CD14-positive monocyte (primary cell): Measurements from ENCODE around the gene LTBP2. TPM values are rescaled to one million over a fixed set of nuclear protein-coding genes. Genes with fewer than 3 reads are reported as not detected.

Source experiments
- DNase-seq, 3 donors: peaks; one replicate each; pipeline ENCODE4 v3.0.0-alpha.2; 2011 to 2022
- H2AFZ ChIP-seq: 2 replicates; pipeline ENCODE4 v1.6.0; 2012; ENCODE audit warnings: mild to moderate bottlenecking, low read depth, low read length, inconsistent platforms; ENCODE audit not compliant: insufficient read depth, poor library complexity, severe bottlenecking
- H3K27ac ChIP-seq, 2 donors: 1 replicate in 1 of 2; 2 replicates in 1 of 2; pipeline ENCODE4 v1.5.1; 2012 to 2013; ENCODE audit warnings: low read length in 2 of 2, control low read depth in 1 of 2, inconsistent platforms in 1 of 2, low read depth in 1 of 2, mild to moderate bottlenecking in 1 of 2
- H3K27me3 ChIP-seq, 2 donors: one replicate each; pipeline versions ENCODE4 v1.6.0 to v1.6.1; 2011 to 2013; ENCODE audit warnings: low read length in 2 of 2; ENCODE audit not compliant: control insufficient read depth in 2 of 2, insufficient read depth in 2 of 2
- H3K36me3 ChIP-seq, 2 donors: replicated peaks in 1 of 2; 1 replicate in 1 of 2; 2 replicates in 1 of 2; pipeline versions ENCODE4 v1.5.1 to v1.6.1; 2012 to 2013; ENCODE audit warnings: low read length in 2 of 2, control low read depth in 1 of 2, inconsistent platforms in 1 of 2, mild to moderate bottlenecking in 1 of 2; ENCODE audit not compliant: insufficient read depth in 2 of 2, control insufficient read depth in 1 of 2
- H3K4me1 ChIP-seq, 2 donors: 1 replicate in 1 of 2; 2 replicates in 1 of 2; pipeline versions ENCODE4 v1.5.1 to v1.6.1; 2012 to 2013; ENCODE audit warnings: low read length in 2 of 2, control low read depth in 1 of 2, inconsistent platforms in 1 of 2, mild to moderate bottlenecking in 1 of 2, moderate library complexity in 1 of 2; ENCODE audit not compliant: insufficient read depth in 2 of 2, control insufficient read depth in 1 of 2
- H3K4me2 ChIP-seq: replicated peaks from 2 replicates; pipeline ENCODE3; 2012; ENCODE audit warnings: low read length, moderate library complexity, mild to moderate bottlenecking; ENCODE audit not compliant: poor library complexity, severe bottlenecking; ENCODE audit errors: extremely low read depth
- H3K4me3 ChIP-seq, 3 experiments: fragments of 200-600 bp in 1 of 3; sonication (generic) in 1 of 3; replicated peaks in 1 of 3; 1 replicate in 2 of 3; 2 replicates in 1 of 3; pipeline ENCODE4 v1.5.1; 2011 to 2013; ENCODE audit warnings: low read length in 3 of 3, mild to moderate bottlenecking in 3 of 3, control low read depth in 2 of 3, low read depth in 2 of 3, inconsistent platforms in 1 of 3, moderate library complexity in 1 of 3
- H3K79me2 ChIP-seq: 2 replicates; pipeline ENCODE4 v1.6.0; 2012; ENCODE audit warnings: mild to moderate bottlenecking, control low read depth, inconsistent platforms, low read length, moderate library complexity; ENCODE audit not compliant: insufficient read depth
- H3K9ac ChIP-seq: 2 replicates; pipeline ENCODE4 v1.6.0; 2017; ENCODE audit warnings: low read length, mild to moderate bottlenecking; ENCODE audit not compliant: insufficient read depth, poor library complexity, severe bottlenecking
- H3K9me3 ChIP-seq, 2 donors: replicated peaks in 1 of 2; 1 replicate in 1 of 2; 2 replicates in 1 of 2; pipeline versions ENCODE4 v1.5.1 to v1.6.1; 2012 to 2013; ENCODE audit warnings: low read length in 2 of 2, control low read depth in 1 of 2; ENCODE audit not compliant: control insufficient read depth in 1 of 2, insufficient read depth in 1 of 2
- H4K20me1 ChIP-seq: 2 replicates; pipeline ENCODE4 v1.6.0; 2012; ENCODE audit warnings: mild to moderate bottlenecking, low read length, control low read depth, moderate library complexity; ENCODE audit not compliant: insufficient read depth
- H3K27ac Mint-ChIP-seq, 7 donors: one replicate each; pipeline ENCODE4 v1.8.0; 2020; ENCODE audit warnings: mild to moderate bottlenecking in 7 of 7, mixed read lengths in 7 of 7, moderate library complexity in 6 of 7, inconsistent platforms in 2 of 7
- H3K27me3 Mint-ChIP-seq, 3 donors: one replicate each; pipeline ENCODE4 v1.8.0; 2021 to 2022; ENCODE audit warnings: low read depth in 3 of 3, mild to moderate bottlenecking in 3 of 3, mixed read lengths in 3 of 3, moderate library complexity in 3 of 3, inconsistent platforms in 1 of 3
- H3K36me3 Mint-ChIP-seq, 2 donors: one replicate each; pipeline ENCODE4 v1.8.0; 2020; ENCODE audit warnings: mixed read lengths in 2 of 2, inconsistent platforms in 1 of 2, mild to moderate bottlenecking in 1 of 2
- H3K4me1 Mint-ChIP-seq: one replicate; pipeline ENCODE4 v1.8.0; 2020; ENCODE audit warnings: mild to moderate bottlenecking, mixed read lengths
- H3K4me3 Mint-ChIP-seq, 2 donors: one replicate each; pipeline ENCODE4 v1.8.0; 2020; ENCODE audit warnings: mild to moderate bottlenecking in 2 of 2, mixed read lengths in 2 of 2, moderate library complexity in 1 of 2
- H3K9me3 Mint-ChIP-seq, 7 donors: one replicate each; pipeline ENCODE4 v1.8.0; 2020 to 2022; ENCODE audit warnings: mixed read lengths in 7 of 7, mild to moderate bottlenecking in 6 of 7, moderate library complexity in 6 of 7, inconsistent platforms in 2 of 7
- CTCF ChIP-seq: fragments of 200-600 bp; IDR thresholded peaks from one replicate; pipeline ENCODE4 v1.8.0; 2022; ENCODE audit warnings: antibody characterized with exemption, mild to moderate bottlenecking
- WGBS: methylation state at CpG from one replicate; pipeline ENCODE4 v1.1.5; 2013; ENCODE audit warnings: missing lambda C conversion rate; ENCODE audit not compliant: insufficient coverage; 5-methylcytosine and 5-hydroxymethylcytosine counted together
- intact Hi-C, 2 donors: fragments of 100-400 bp; cut with micrococcal nuclease; formaldehyde crosslinking; loops; one replicate each; pipeline versions ENCODE4 v1.15.0 to v1.15.1; 2023
- polyA plus RNA-seq, 3 donors: library from polyadenylated mRNA; depleted of rRNA in 1 of 3; unstranded in 2 of 3; stranded (reverse) in 1 of 3; fragments of 300-500 nt in 2 of 3; fragments of >200 nt in 1 of 3; fragmentation: Illumina TruSeq in 2 of 3; gene quantifications; 1 replicate in 2 of 3; 2 replicates in 1 of 3; pipeline ENCODE4 v1.2.3, GENCODE V29; 2012 to 2021

LTBP2 gene
- polyA plus RNA-seq, 3 donors: 0.04 to 0.24 (median 0.11) TPM

DNA sequence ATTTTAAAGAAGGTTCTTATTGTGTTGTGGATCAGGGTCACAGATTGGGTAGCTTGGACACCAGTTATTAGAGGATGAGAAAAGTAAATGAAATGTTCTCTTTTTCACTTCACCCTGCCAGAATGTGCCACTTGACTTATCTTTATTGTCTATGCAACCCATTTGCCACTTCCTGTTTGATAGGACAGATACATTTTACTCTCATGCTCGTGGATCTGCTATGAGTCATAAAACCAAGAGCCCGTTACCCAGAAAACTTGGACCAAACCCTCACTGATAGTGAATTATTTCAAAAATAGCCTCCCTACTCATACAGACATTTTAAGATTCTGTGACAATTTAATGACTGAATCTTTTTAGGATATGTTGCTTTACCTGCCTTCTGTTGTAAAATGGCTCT lies 116.7 kb downstream of the LTBP2 start:
- Mint-ChIP-seq H3K4me3 (no peak overlapping the region), H3K9me3 (no peaks in the 10 kb centered on the region), H3K36me3 (peaks cover 3 to 16% of the 10 kb centered on the region in 2 donors), H3K27me3 (no peaks in the 10 kb centered on the region), H3K27ac (peak overlapping the region in 3 of 7 donors; percentile 15 to 61 (median 57)), H3K4me1 (peaks cover 22% of the 10 kb centered on the region)
- WGBS: no CpG with 5 or more reads among the region's 2 CpGs
- no peaks in the 10 kb centered on the region for H3K36me3 ChIP-seq
- intact Hi-C loops: no loop called here
- H3K27me3 ChIP-seq: no peaks in the 10 kb centered on the region
- H3K27ac ChIP-seq: no peak overlapping the region
- no peak overlapping the region for H3K4me2 ChIP-seq
- peaks cover 26% of the 10 kb centered on the region for H4K20me1 ChIP-seq
- H3K4me1 ChIP-seq: peaks cover 32 to 39% of the 10 kb centered on the region in 2 donors
- no peak overlapping the region for H3K9ac ChIP-seq
- peaks cover 43% of the 10 kb centered on the region for H3K79me2 ChIP-seq
- no peak overlapping the region for H2AFZ ChIP-seq
- no peaks in the 10 kb centered on the region for H3K9me3 ChIP-seq
- H3K4me3 ChIP-seq: no peak overlapping the region
- peak in 1 of 3 donors; percentile 25 for DNase-seq
- no peak for TF ChIP-seq CTCF

- H3K27me3 Mint-ChIP-seq: no peaks in the 10 kb centered on the region
- peak within 1 kb of the TSS; percentile 92 for H3K4me2 ChIP-seq
- H3K9me3 ChIP-seq: no peaks in the 10 kb centered on the region
- WGBS: 0% methylated on average over 48 of the region's 73 CpGs
- no peak for TF ChIP-seq CTCF
- H3K4me1 Mint-ChIP-seq: peaks cover 38% of the 10 kb centered on the region
- peaks cover 42% of the 10 kb centered on the region for H4K20me1 ChIP-seq
- H3K36me3 Mint-ChIP-seq: peaks cover 3 to 12% of the 10 kb centered on the region in 2 donors
- peak within 1 kb of the TSS; percentile 90 to 98 for H3K27ac ChIP-seq
- peak within 1 kb of the TSS in 6 of 7 donors; percentile 87 to 94 (median 92) for H3K27ac Mint-ChIP-seq
- H3K4me3 Mint-ChIP-seq: peak within 1 kb of the TSS; percentile 84 to 92
- peaks cover 54% of the 10 kb centered on the region for H3K79me2 ChIP-seq
- peak within 1 kb of the TSS; percentile 75 to 97 (median 86) for H3K4me3 ChIP-seq
- H3K9ac ChIP-seq: peak within 1 kb of the TSS; percentile 98
- H3K4me1 ChIP-seq: peaks cover 50 to 57% of the 10 kb centered on the region in 2 donors
- intact Hi-C loops: loop anchor here (2.0 to 5.0 kb wide), 2 partner anchors 123 to 406 kb away; no protein-coding TSS in a partner anchor
- H3K36me3 ChIP-seq: no peaks in the 10 kb centered on the region
- H2AFZ ChIP-seq: peak within 1 kb of the TSS; percentile 91
- H3K9me3 Mint-ChIP-seq: no peaks in the 10 kb centered on the region
- DNase-seq: peak; percentile 98 to 99 (median 98)
- no peaks in the 10 kb centered on the region for H3K27me3 ChIP-seq
Observed at GRCh38 chr14:74493343-74494261, 118.4 kb downstream of the LTBP2 start, which contains the start of gene ISCA2. Gene ISCA2, plus strand, starts transcription at chr14:74493765. Its CDS starts 10 bp downstream, at chr14:74493775.
